KOPT-K1 (cell line): ENCODE measurements around the gene ABCC8.
A peak's percentile ranks its signal among the peaks of the same experiment; 100 is the strongest.

Source experiments
- H3K27ac ChIP-seq: fragments of 200-600 bp; sonication (generic); 2 replicates; pipeline ENCODE4 v1.5.1; 2016; ENCODE audit warnings: antibody characterized with exemption, mild to moderate bottlenecking, low read depth, low read length; ENCODE audit not compliant: poor library complexity, severe bottlenecking
- H3K36me3 ChIP-seq: fragments of 200-600 bp; sonication (generic); 2 replicates; pipeline ENCODE4 v1.5.1; 2017; ENCODE audit warnings: antibody characterized with exemption, mild to moderate bottlenecking, low read length, moderate library complexity; ENCODE audit not compliant: insufficient read depth
- H3K9me3 ChIP-seq: fragments of 200-600 bp; sonication (generic); 2 replicates; pipeline ENCODE4 v1.5.1; 2017; ENCODE audit warnings: antibody characterized with exemption, low read length, mild to moderate bottlenecking; ENCODE audit not compliant: insufficient read depth, poor library complexity, severe bottlenecking

The ABCC8 gene

DNA sequence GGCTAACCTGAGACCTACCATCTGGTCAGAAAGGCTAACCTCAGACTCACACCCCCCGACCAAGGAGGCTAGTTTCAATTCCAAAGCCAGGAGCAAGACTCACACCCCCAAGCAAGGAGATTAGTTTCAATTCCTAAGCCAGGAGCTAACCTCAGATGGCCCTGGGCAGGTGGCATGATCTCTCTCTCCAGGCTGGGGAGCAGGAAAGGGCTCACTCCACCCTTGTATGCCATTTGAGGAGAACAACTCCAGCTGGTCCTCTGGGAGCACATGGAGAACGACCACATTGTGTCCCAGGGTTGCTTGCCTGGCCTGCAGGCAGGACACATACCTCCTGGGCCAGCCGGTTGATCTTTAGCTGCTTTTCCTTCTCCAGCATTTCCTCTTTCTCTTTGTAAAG, 34.9 kb upstream of the ABCC8 start:
- Histone ChIP-seq H3K36me3 (no peaks in the 10 kb centered on the region), H3K27ac (no peak overlapping the region), H3K9me3 (no peaks in the 10 kb centered on the region)

- Histone ChIP-seq H3K36me3 (no peaks in the 10 kb centered on the region), H3K9me3 (no peaks in the 10 kb centered on the region), H3K27ac (no peak overlapping the region)
These were observed 34.0 kb upstream of the ABCC8 start for GRCh38 chr11:17510507-17511206.

GRCh38 chr11:17508791-17509190, 32.1 kb upstream of the ABCC8 start:
- no peaks in the 10 kb centered on the region for H3K36me3 ChIP-seq
- H3K9me3 ChIP-seq: no peaks in the 10 kb centered on the region
- no peak overlapping the region for H3K27ac ChIP-seq

DNA sequence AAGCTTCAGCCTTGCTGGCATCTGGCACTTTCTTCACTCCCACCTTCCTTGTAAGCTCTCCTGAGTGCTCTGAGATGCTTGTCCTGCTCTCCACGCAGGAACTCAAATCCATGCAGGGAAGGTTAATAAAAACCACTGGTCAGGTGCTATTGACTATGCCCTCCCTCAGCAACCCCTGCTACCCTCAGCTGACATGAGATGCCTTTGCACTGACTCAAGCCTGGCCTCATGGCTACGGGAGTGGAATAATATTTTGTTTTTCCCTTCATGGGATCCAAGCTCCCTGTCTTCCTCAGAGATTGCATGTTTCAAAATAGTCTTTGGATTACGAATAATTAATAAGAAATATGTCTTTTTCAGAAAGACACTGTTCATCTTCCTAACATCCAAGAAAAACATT, 31.7 kb upstream of the ABCC8 start:
- Histone ChIP-seq H3K36me3 (no peaks in the 10 kb centered on the region), H3K9me3 (no peaks in the 10 kb centered on the region), H3K27ac (no peak overlapping the region)

DNA sequence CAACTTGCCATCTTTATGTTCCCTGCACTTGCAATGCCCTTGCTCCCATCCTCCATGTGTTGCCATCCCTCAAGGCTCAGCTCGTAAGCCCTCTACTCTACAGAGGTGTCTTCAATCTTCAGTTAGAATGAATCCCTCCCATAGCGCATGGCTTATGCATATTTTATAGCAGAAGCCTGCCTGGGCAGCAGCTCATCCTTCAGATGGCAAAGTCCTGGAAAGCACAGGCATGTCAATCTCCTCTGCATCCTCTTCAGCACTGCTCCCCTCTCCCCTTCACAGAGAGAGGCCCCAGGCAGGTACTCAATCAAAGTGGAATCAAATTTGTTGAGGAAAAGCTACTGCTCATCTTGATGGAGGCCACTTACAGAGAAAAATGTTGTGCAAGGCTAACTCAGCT, 31.1 kb upstream of the ABCC8 start:
- H3K36me3 ChIP-seq: no peaks in the 10 kb centered on the region
- H3K9me3 ChIP-seq: no peaks in the 10 kb centered on the region
- no peak overlapping the region for H3K27ac ChIP-seq

DNA sequence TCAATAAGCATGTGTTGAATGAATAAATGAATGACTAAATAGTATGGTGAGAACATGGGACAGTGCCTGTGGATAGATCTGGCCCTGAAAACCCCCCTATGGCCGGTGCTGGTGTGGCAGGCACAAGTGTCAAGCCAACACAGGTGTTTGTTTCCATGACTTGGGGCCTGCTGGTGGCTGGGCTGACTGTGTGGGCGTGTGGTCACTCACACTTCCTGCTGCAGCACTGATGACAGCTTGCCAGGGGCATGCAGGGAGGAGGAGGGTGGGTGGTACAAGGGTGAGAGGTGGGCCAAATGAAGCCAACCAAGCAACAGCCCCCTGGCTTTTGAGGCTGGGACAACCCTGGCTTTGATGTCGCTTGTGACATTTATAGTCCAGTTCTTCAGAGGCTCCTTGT, 30.3 kb upstream of the ABCC8 start:
- Histone ChIP-seq H3K9me3 (no peaks in the 10 kb centered on the region), H3K36me3 (no peaks in the 10 kb centered on the region), H3K27ac (no peak overlapping the region)

DNA sequence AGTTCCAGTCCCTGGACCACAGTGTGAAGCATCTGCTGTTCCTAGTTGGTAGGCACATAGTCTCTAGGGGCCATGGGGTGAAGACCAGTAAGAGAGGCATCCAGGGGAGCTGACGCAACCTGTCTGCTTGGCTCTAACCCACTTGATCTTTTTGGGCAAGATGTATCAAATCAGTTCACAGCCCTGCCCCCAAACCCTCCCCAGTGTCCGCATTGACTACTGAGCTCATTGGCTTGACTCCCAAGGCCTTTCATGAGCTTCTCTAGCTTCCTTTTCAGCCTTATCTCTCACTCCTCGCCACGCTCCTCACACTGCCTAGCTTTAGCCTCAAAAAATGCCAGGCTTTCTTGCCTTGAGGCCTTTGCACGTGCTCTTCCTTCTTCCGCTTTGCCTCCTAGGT, 29.7 kb upstream of the ABCC8 start:
- H3K36me3 ChIP-seq: no peaks in the 10 kb centered on the region
- H3K9me3 ChIP-seq: no peaks in the 10 kb centered on the region
- H3K27ac ChIP-seq: no peak overlapping the region

GRCh38 chr11:17505146-17505545, 28.5 kb upstream of the ABCC8 start:
- Histone ChIP-seq H3K27ac (no peak overlapping the region), H3K9me3 (no peaks in the 10 kb centered on the region), H3K36me3 (no peaks in the 10 kb centered on the region)

DNA sequence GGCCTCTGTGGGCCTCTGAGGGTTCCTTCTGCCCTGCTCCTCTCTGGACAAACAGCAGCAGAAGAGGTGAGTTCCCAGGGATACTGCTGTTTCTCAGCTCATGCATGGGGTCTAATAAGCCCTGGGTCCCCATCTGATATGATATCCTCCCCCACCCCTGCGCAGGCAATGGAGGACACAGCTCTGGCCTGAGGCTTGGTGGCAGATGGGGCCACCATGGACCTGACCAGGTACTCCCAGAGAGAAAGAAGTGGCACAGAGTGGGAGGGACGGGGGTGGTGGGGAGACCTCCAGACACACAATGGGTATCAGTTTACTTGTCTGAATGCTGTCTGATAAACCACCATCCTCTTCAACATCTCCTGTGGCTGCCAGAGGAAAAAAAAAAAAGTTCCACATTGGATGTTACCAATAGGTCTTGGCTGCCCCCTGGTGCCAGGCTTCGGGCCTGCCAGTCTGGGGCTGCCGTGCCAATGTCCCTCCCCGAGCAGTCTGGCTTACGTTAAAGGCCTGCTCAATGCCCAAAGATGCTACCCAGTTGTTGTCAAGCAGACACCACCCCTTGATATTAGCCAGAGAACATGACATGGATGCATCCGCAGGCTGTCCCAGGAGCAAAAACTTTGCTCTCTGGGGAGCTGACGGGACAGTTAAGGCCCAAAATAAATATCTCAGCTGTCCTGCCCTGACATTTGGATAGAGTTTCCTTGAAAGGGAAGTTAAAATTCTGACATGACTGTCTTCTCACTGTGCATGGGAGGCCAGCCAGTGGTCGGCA, 27.9 kb upstream of the ABCC8 start:
- no peaks in the 10 kb centered on the region for H3K36me3 ChIP-seq
- no peaks in the 10 kb centered on the region for H3K9me3 ChIP-seq
- peak overlapping the region; percentile 45 for H3K27ac ChIP-seq

DNA sequence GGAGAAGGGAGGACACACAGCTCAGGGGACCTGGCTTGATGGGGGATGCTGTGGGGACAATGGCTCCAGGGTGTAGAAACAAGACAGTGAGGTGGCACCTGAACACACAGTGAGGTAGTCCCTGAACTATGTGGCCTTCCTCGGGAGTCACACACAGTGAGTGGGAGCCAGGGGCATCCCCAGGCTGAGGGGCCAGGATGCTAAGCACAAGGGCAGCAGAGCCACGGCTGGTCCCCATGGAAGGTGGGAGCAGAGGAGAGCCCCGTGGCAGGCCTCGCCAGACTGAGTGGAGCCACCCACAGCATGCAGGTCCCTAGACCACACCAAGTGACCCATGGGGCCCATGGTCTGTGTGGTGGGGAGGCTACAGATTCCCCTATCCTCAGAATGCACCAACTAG, 26.0 kb upstream of the ABCC8 start:
- Histone ChIP-seq H3K36me3 (no peaks in the 10 kb centered on the region), H3K27ac (peak overlapping the region; percentile 45), H3K9me3 (no peaks in the 10 kb centered on the region)

- Histone ChIP-seq H3K36me3 (no peaks in the 10 kb centered on the region), H3K27ac (no peak overlapping the region), H3K9me3 (no peaks in the 10 kb centered on the region)
These were observed 24.0 kb upstream of the ABCC8 start for GRCh38 chr11:17500673-17501072.

GRCh38 chr11:17498475-17498874, 21.8 kb upstream of the ABCC8 start:
- Histone ChIP-seq H3K36me3 (no peaks in the 10 kb centered on the region), H3K27ac (peak overlapping the region; percentile 1), H3K9me3 (no peaks in the 10 kb centered on the region)

DNA sequence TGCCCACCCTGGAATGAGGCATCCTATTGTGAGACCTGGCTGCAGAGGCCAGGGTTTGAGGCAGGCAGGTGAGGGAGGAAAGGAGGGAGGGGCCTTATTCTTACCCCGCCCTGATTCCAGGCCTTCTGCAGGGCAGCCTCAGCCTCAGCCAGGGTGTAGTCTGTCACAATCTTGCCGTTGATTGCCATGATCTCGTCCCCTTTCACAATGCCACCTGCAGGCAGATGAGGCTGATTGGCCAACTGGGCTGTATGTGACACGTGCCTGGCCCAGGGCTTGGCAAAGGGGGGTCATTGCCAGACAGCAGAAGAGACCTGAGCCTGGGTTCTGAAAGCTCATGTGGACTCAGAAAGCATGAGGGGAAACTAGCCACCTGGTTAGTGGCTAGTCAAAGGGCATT, 21.4 kb upstream of the ABCC8 start:
- no peaks in the 10 kb centered on the region for H3K36me3 ChIP-seq
- peak overlapping the region; percentile 1 for H3K27ac ChIP-seq
- H3K9me3 ChIP-seq: no peaks in the 10 kb centered on the region

DNA sequence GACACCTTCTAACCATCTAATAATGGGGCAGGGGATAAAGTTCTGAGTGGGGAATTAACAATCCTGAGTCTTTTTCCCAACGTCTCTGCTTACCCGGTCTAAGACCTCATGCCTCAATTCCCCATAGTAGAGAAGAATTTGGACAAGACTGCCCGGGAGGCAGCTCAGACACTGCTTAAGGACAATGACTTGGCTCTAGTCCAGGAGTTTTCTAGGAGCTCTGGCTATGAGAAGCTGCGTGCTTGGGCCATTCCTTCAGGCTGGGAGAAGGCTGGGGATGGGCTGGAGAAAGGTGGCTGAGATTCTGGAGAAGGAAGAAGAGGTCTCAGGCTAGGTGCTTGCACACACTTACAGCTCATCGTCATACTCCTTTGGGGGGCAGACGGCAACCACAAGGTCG, 19.8 kb upstream of the ABCC8 start:
- Histone ChIP-seq H3K36me3 (no peaks in the 10 kb centered on the region), H3K27ac (no peak overlapping the region), H3K9me3 (no peaks in the 10 kb centered on the region)

GRCh38 chr11:17494019-17494418, 17.4 kb upstream of the ABCC8 start:
- no peaks in the 10 kb centered on the region for H3K36me3 ChIP-seq
- H3K27ac ChIP-seq: no peak overlapping the region
- no peaks in the 10 kb centered on the region for H3K9me3 ChIP-seq

DNA sequence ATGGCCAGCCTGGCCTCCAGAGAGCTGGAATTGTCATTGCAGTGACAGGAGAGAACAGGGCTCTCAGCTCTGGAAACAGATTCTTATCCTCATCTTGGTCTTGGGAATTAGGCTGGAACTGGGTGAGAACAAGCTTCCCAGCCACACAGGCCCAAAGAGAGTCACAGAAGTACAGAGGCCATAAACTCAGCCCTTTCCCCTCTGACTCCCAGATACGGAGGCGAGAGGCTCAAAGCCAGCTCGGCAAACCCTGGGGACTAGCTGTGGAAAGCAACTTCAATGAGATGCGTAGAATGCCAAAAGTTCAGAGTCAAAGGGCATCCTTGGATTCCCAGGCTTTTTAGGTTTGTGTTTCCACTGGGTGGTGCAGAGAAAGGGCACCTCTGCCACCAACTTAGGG, 14.3 kb upstream of the ABCC8 start:
- no peaks in the 10 kb centered on the region for H3K9me3 ChIP-seq

More for the DNA sequence above, 14.3 kb upstream of the ABCC8 start:
- Histone ChIP-seq H3K27ac (no peak overlapping the region), H3K36me3 (no peaks in the 10 kb centered on the region)
